Hematopoietic multipotent progenitor cell treated with erythropoietin and hydrocortisone succinate and interleukin-3 and kit ligand, for 6 days (in vitro differentiated cells): ENCODE measurements around the gene RFX4.
A peak's percentile ranks its signal among the peaks of the same experiment; 100 is the strongest.

Source experiments
- DNase-seq: peaks from one replicate; pipeline ENCODE4 v3.0.0-alpha.2; 2015

Gene RFX4

GRCh38 chr12:106739318-106739717 lies 156.5 kb downstream of the RFX4 start:
- DNase-seq = no peak

DNA sequence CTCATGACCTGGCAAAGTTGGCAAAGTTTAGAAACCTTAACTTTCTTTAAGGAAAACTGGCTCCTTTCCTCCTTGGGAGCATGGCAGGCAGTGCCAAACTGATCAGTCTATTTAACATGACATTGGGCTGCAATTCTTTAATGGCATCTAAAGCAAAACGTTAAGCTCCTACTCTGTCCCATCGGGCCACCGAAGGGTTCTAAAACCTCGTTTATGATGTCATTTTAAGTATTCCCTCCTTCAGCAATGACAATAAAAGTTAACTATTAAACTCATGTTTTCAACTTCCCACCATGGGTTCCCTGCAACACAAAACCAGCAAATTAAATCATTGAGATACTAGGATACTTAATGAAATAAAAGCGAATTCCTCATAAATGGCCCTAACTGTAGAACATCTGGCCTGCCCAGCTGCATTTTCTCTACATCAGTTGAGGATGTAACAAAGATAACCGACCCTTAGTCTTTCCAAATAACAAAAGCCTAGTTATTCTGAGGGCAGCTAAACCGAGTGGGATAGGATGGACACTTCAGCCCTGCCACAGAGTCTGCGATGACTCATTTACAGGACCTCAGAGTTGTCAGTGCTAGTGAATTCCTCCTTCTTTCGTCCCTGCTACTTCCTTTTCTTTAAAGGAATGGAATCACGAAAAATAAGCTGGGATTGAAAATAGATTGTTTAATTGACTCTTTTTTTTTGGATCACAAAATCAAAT lies 157.2 kb downstream of the RFX4 start:
- DNase-seq = no peak

- no peak for DNase-seq
Observed at GRCh38 chr12:106740818-106741217, 158.0 kb downstream of the RFX4 start.

- DNase-seq = no peak
Observed at GRCh38 chr12:106741247-106741646, 158.4 kb downstream of the RFX4 start.

DNA sequence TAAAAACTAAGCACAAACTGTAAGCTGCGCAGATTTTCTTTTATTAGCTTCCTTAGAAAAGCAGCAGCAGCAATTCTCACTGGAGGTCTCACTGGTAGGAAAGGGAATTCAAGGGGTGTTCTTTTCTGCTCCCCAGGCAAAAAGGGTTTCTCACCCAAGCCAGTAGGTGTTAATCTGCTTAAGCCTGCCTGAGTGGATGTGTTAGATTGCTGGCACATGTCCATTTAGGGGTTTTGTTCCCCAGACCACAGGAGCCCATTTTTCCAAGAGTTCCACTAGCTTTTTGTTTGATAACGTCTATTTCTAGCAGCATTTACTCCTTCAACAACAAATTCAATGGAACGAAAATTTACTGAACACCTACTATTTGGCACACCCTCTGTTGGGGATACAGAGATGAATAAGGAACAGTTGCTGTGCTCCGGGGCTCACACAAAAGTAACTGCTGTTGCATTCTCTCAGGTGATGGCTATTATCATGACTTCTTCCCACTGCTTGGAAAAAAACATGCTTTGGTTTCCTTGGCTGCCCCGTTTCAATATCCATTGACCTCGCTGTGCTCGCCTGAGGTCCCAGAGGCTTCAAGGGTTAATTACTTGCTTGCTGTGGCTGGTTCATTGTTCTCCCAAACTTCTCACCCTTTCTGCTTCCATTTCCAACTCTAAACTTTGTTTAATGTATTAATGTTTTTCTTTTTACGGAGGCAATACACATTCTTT lies 160.6 kb downstream of the RFX4 start:
- no peak for DNase-seq

DNA sequence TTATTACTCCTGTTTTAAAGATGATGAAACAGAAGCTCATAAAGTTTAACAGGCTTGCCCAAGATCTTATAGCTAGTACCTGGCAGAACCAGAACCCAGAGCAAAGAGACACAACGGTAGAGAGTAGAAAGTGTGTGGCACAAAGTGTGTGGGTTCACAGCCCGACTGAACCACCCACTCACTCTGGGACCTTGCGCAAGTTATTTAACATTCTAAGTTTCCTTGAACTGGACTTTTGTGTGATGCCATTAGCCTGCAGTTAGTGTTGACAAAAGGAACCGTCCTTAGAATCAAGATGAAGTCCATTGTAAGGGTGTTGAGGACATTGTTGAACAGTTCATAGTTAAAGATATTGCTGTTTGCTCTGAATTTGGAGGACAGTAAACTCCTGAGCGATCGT lies 161.8 kb downstream of the RFX4 start:
- no peak for DNase-seq

DNA sequence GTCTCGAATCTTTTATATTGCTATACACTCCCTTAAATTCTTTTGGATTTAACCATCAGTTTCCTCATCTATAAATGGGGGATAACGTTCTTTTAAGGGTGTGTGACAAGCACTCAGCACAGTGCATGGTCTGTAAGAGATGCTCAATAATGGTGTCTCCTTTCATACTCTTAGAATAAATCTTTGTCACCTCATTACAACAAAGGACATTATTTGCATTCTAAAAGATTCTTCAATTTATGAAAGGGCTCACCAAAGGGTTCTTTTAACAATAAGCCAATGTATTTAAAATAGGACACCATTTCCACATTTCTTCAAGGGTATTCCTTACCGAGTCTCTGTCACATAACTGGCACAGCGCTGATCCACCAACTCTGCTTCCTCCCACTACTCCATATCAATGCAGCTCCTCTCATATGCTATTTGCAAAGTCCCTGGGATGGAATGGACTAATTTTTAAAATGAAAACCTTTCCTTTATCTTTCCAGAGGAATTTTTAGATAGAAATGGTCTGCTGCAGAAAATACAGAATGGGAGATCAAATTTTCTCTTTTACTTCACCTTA lies 162.5 kb downstream of the RFX4 start:
- DNase-seq = no peak

GRCh38 chr12:106747973-106748436 lies 165.2 kb downstream of the RFX4 start:
- no peak for DNase-seq

DNA sequence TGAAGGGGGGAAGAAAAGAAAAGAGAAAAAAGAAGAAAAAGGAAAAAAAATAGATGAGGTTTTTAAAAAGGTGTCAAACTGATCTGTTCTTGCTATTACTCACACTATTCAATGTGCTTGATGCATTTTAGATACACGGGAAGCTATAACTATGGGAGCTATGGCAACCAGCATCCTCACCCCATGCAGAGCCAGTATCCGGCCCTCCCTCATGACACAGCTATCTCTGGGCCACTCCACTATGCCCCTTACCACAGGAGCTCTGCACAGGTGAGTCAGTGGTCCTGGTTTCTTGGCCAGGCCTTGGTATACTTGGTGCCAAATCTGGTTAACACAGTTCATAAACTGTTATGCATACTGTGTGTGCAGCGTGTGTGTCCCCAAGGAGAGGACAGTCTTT lies 167.7 kb downstream of the RFX4 start:
- no peak for DNase-seq

DNA sequence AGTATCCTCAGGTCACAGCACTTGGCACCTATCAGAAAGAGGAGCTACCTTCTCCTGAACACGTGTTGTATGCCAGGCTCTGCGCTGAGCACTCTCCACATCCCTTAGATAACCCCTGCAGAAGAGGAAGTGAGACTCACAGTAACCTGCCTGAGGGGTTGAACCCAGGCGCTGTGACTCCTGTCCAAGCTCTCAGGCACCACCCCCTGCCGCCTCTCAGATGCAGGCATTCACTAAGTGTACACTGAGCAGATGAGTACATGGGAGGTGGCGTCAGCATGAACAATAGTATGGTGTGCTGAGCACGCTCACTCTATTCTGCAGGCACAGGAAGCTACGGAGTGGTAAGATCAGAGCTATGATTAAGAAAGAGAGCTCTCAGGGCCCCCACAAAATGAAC lies 170.7 kb downstream of the RFX4 start:
- DNase-seq = no peak

DNA sequence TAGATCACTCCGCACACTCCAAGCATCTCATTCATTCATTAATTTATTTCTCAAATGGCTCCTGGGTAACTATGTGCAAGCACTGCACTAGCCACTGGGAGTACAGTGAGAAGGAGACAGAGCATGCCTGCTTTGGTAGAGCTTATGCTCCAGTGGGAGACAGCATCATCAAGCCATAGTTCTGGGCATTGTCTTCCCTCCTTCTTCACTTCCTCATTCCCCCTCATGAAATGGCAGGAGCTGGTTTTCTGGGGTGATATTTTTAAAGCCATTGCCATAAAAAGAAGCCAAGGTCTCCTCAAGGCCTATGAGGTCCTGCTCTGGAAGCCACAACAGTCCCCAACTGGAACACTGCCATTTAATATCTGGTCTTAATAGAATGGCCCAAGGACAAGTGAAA lies 171.5 kb downstream of the RFX4 start:
- no peak for DNase-seq

DNA sequence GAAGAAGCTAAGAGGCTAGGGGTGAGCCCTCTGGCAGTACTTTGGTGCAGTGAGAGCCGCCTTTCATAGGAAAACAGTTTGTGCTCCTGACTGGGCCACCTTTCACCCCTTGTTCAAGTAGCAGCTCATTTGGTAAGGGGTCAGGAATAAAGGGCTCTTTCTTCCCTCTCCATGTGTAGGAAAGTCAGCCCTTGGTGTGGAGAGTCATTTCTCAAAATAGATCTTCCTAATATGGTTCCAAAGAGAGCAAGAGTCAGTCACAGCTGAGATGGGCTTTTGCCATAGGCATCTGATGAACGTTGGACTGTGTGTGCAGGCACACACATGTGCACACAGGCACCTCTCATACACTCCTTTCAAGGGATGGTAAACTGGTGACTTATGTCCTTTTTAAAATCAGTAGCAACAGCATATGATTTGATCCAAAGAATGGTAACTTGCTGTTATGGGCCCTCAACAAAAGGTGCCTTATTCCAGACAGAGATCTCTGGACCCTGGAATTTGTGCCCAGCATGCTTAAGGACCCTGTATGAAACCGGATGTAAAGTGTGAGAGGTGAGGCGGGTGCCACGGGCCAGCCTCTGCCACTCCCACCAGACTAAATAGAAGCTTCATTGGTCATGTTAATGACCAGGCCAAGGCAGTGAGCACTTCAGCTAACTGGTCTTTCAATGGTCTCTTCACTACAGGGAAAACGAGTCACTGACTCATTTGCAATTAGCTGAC lies 175.0 kb downstream of the RFX4 start:
- DNase-seq = no peak

GRCh38 chr12:106758349-106759110 lies 175.7 kb downstream of the RFX4 start:
- no peak for DNase-seq

GRCh38 chr12:106759526-106760183 lies 176.9 kb downstream of the RFX4 start:
- no peak for DNase-seq

DNA sequence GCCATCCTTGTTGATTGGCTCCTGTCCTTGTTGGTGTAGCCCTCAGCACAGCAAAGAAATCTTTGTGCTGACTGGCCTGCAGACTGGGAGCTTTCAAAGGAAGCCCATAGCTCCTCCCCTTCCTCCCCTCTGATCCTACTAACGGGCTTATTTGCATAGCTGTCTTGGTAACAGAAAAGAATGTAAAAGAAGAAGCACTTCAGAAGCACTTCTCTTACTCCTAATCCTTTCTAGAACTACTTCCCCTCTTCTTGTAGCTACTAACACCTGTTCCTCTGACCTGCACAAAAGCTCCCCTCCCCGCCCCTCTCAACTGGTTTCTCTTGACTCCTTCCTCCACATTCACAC lies 177.4 kb downstream of the RFX4 start:
- peak; percentile 35 for DNase-seq

DNA sequence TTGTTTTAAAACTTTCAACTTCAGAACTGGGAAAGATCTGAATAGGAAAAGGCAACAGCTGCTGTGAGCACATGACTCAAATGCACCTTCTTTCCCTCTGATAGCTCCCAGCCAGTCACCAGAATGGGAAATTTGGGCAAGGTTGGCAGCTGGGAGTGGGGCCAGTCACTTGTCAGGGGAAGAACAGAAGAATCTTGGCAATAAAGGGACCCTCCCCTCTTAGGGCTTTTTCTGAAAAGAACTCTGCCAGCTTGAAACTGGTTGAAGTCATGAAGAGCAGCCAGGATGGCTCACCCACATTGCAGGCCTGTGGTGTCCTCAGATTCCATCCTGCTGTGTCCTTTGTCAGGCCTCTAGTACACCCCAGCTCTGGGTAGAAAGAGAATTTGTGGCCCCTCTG lies 181.4 kb downstream of the RFX4 start:
- no peak for DNase-seq

DNA sequence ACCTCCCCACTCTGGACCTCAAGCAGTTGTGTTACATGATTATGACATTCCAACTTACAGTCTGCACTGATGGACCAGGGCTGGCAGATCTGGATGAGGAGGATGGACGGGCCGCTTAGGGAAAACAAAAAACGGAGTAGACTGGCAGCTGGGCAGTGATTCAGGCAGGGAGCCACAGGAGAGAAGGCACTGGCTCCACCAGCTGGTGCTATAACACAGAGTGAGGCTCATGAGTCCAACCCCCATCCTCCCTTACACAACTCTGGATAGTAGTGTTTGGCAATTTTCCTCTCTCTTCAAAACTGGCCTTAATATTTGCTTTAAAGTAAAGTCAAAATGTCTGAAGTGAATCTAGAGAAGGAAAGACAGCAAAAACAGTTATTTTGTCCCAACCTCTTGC lies 181.9 kb downstream of the RFX4 start:
- DNase-seq = no peak

- DNase-seq = no peak
Observed at GRCh38 chr12:106766393-106766826, 183.6 kb downstream of the RFX4 start.

DNA sequence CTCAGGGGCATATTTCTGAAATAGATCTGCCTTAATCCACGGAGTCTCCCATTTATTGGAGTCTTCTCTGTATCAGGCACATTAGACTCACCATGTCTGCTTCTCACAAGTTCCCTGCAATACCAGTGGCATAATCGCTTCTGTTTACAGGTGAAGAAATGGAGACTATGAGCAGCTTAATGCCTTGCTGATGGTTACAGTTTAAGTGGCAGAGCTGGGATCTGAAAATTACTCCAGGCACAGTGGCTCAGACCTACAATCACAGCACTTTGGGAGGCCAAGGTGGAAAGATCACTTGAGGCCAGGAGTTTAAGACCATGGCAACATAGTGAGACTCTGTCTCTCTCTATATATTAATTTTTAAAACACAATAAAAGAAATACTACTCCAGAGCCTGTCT lies 184.4 kb downstream of the RFX4 start:
- no peak for DNase-seq

DNA sequence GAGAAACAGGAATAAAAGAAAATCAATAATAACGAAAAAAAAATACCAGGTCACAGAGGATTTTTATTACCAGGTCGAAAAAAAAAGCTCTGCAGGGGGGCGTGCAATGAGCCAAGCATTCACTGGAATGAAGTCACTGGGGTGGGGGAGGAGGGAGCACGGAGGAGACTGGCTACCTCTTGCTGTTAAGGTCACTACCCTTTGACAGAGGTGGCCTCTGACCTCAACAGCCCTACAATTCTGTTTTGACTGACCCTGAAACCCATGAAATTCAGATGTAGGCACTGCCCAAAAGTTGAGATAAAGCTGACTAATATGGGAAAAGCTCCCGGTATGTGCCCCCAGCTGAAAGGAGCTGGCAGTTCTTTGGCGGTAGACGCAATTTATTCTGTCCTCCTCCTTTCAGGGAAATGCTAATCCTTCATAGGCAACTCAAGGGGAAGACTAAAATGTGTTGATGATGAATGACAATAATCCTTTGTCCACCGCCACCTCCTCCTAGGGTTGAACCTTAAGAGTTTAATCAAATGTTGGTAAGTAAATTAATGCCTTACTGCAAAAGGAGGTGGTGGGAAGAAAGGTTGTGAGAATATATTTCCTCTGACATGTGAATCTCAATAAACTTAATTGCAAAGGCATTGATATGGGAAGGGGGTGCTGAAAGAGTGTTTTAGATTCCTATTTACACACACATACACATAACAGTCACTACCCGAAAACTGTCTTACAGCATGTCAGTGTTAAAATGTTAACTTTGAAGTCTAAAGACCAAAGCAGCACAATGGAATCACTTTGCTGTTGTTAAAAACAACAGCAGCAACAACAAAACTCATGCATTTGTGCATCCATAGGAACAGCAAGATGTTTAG lies 185.4 kb downstream of the RFX4 start:
- DNase-seq = no peak

DNA sequence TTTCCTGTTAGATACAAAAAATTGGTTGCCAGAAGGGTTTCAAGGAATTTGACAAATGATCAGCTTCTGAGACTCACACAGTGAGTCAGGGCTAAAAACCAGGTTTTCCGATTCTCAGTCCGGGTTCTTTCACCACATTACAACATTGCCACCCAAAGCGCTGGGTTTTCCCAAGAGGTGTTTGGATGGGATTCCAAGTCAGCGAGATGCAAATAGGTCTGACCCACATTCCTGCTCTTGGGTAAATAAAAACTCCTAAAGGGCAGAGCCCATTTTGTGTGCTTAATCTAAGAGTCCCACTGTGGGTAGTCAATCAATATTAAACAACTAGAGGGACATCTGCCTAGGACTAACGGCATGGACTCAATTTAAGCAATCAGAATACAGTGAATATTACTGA lies 186.3 kb downstream of the RFX4 start:
- no peak for DNase-seq
